Endothelial cell of umbilical vein (primary cell): Measurements from ENCODE around the gene RASGRP4.

Experiments used
- EZH2 ChIP-seq: IDR thresholded peaks from 2 replicates; pipeline ENCODE4 v1.6.1; 2012; ENCODE audit warnings: borderline replicate concordance, low read depth, mild to moderate bottlenecking, moderate library complexity, low read length, inconsistent platforms; ENCODE audit not compliant: severe bottlenecking
- FOS ChIP-seq: IDR thresholded peaks from 2 replicates; pipeline ENCODE4 v1.6.1; 2011; ENCODE audit warnings: mild to moderate bottlenecking, low read length, moderate library complexity, borderline replicate concordance; ENCODE audit not compliant: insufficient read depth
- GATA2 ChIP-seq: IDR thresholded peaks from 2 replicates; pipeline ENCODE4 v1.7.0; 2011; ENCODE audit warnings: low read depth, mild to moderate bottlenecking, moderate library complexity, mixed read lengths, low read length; ENCODE audit not compliant: insufficient read length, insufficient read depth
- JUN ChIP-seq: IDR thresholded peaks from 2 replicates; pipeline ENCODE4 v1.6.1; 2011; ENCODE audit warnings: borderline replicate concordance, low read depth; ENCODE audit not compliant: insufficient read length, insufficient read depth
- MYC ChIP-seq: IDR thresholded peaks from one replicate; pipeline ENCODE4 v1.6.1; 2011; ENCODE audit warnings: mild to moderate bottlenecking, low read depth, low read length
- POLR2A ChIP-seq: IDR thresholded peaks from 2 replicates; pipeline ENCODE4 v1.6.1; 2012; ENCODE audit warnings: low read depth, mild to moderate bottlenecking, control low read depth, low read length
- POLR2AphosphoS5 ChIP-seq: IDR thresholded peaks from 2 replicates; pipeline ENCODE4 v1.6.1; 2012; ENCODE audit warnings: low read depth, mild to moderate bottlenecking, control low read depth, low read length, moderate library complexity; ENCODE audit not compliant: insufficient read depth
- TF ChIP-seq, protein P1 (sequence below): IDR thresholded peaks from 2 replicates; pipeline ENCODE4 v1.6.1; 2011; ENCODE audit not compliant: insufficient read depth, insufficient read length
- TF ChIP-seq, protein P2 (sequence below), 2 donors: IDR thresholded peaks; 1 replicate in 1 of 2; 2 replicates in 1 of 2; pipeline ENCODE4 v1.5.1; 2011; ENCODE audit warnings: low read length in 2 of 2, mild to moderate bottlenecking in 2 of 2, moderate library complexity in 2 of 2, control low read depth in 1 of 2, inconsistent platforms in 1 of 2, low read depth in 1 of 2; ENCODE audit not compliant: insufficient read depth in 1 of 2; ENCODE audit errors: extremely low read depth in 1 of 2

DNA sequence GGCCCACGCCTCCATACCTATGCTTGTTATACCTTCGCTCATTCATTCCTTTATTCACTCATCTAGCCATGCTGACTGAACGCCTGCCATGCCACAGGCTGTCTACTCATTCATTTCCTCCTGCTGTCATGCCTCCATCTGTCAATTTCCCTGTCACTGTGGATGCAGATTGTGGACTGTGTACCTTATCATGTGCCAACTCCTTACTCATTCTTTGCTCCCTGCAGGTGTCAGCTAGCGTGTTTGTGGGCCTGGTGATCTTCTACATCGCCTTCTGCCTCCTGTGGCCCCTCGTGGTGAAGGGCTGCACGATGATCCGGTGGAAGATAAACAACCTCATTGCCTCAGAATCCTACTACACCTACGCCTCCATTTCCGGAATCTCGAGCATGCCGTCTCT, 55.7 kb downstream of the RASGRP4 start:
- TF ChIP-seq MYC (no peak), POLR2A (no peak), POLR2AphosphoS5 (no peak), EZH2 (no peak), FOS (no peak), GATA2 (no peak), JUN (no peak)
- TF ChIP-seq, protein P1, sequence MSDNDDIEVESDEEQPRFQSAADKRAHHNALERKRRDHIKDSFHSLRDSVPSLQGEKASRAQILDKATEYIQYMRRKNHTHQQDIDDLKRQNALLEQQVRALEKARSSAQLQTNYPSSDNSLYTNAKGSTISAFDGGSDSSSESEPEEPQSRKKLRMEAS = no peak
- TF ChIP-seq, protein P2, sequence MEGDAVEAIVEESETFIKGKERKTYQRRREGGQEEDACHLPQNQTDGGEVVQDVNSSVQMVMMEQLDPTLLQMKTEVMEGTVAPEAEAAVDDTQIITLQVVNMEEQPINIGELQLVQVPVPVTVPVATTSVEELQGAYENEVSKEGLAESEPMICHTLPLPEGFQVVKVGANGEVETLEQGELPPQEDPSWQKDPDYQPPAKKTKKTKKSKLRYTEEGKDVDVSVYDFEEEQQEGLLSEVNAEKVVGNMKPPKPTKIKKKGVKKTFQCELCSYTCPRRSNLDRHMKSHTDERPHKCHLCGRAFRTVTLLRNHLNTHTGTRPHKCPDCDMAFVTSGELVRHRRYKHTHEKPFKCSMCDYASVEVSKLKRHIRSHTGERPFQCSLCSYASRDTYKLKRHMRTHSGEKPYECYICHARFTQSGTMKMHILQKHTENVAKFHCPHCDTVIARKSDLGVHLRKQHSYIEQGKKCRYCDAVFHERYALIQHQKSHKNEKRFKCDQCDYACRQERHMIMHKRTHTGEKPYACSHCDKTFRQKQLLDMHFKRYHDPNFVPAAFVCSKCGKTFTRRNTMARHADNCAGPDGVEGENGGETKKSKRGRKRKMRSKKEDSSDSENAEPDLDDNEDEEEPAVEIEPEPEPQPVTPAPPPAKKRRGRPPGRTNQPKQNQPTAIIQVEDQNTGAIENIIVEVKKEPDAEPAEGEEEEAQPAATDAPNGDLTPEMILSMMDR (IDR thresholded peaks at IDR 0.05; ENCODE audit: extremely low read depth in 1 of 2, insufficient read depth in 1 of 2, low read depth in 1 of 2, low read length in 2 of 2) = no peak
